H1 (cell line): ENCODE results near the gene MAP2K5. TPM values are rescaled to one million over a fixed set of nuclear protein-coding genes. Genes with fewer than 3 reads are reported as not detected.

Experiments
- BRCA1 ChIP-seq: IDR thresholded peaks from 2 replicates; pipeline ENCODE4 v1.6.1; 2012; ENCODE audit warnings: low read depth, low read length, improper control_type of control experiment
- FOSL1 ChIP-seq: IDR thresholded peaks from 2 replicates; pipeline ENCODE4 v1.6.1; 2011; ENCODE audit warnings: mild to moderate bottlenecking, low read depth, low read length, moderate library complexity; ENCODE audit not compliant: insufficient read depth
- RAD21 ChIP-seq, 2 experiments: IDR thresholded peaks in 1 of 2; conservative IDR thresholded peaks in 1 of 2; 2 replicates each; pipeline ENCODE4 v1.6.1; 2011; ENCODE audit warnings: low read depth in 2 of 2, low read length in 2 of 2, improper control_type of control experiment in 1 of 2, inconsistent platforms in 1 of 2, mild to moderate bottlenecking in 1 of 2, moderate library complexity in 1 of 2
- SIX5 ChIP-seq: IDR thresholded peaks from 2 replicates; pipeline ENCODE4 v1.6.1; 2011; ENCODE audit warnings: mild to moderate bottlenecking, low read depth, low read length
- polyA plus RNA-seq, 7 experiments: library from polyadenylated mRNA; depleted of rRNA in 3 of 7; stranded (reverse) in 5 of 7; unstranded in 2 of 7; fragments of >200 nt in 5 of 7; fragments of 200-250 nt in 2 of 7; gene quantifications; 1 replicate in 5 of 7; 2 replicates in 1 of 7; 4 replicates in 1 of 7; pipeline versions ENCODE4 v1.2.1 to v1.2.3, GENCODE V29; 2011 to 2013; ENCODE audit warnings: missing spikeins in 2 of 7, mixed read lengths in 2 of 7
- total RNA-seq: library from RNA; stranded (reverse); fragmentation: NEBNext Ultra II Directional; extraction: Animal tissue kit (Norgen Biotek cat#: 25700); gene quantifications from 2 replicates; pipeline ENCODE4 v1.2.1, GENCODE V29; 2021

MAP2K5 gene
- total and polyA plus RNA-seq, 2 of the 8 experiments (the other 6 are each of a cell fraction or from before 2014, with no cell fraction given): 4.4 to 15.8 TPM

DNA sequence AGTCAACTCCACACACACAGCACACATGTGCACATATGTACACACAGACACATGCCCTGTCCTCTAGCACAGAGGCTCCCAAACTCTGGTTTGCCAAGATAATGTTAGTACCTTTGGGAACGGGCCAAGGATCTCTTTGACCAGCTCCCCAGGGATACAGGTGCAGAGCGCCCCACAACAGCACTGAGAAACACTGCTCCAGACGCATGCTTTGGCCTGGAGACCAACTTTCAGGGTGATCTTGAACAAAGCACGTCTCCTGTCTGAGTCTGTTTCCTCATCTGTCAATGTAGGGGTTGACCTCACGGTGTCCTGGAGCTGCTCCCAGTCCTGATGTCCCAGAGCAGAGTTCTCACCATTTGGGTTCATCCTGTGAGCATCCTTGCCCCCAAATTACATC lies 266.9 kb downstream of the MAP2K5 start (continued):
- no peak for TF ChIP-seq BRCA1
- no peak for TF ChIP-seq SIX5
- TF ChIP-seq FOSL1: no peak
- no peak for TF ChIP-seq RAD21 (IDR thresholded peaks at IDR 0.05 in 1 of 2, conservative IDR thresholded peaks at IDR 0.05 in 1 of 2; ENCODE audit: low read depth in 2 of 2, low read length in 2 of 2)
